Measurements from ENCODE around the gene HIVEP3.

HIVEP3 gene

DNA sequence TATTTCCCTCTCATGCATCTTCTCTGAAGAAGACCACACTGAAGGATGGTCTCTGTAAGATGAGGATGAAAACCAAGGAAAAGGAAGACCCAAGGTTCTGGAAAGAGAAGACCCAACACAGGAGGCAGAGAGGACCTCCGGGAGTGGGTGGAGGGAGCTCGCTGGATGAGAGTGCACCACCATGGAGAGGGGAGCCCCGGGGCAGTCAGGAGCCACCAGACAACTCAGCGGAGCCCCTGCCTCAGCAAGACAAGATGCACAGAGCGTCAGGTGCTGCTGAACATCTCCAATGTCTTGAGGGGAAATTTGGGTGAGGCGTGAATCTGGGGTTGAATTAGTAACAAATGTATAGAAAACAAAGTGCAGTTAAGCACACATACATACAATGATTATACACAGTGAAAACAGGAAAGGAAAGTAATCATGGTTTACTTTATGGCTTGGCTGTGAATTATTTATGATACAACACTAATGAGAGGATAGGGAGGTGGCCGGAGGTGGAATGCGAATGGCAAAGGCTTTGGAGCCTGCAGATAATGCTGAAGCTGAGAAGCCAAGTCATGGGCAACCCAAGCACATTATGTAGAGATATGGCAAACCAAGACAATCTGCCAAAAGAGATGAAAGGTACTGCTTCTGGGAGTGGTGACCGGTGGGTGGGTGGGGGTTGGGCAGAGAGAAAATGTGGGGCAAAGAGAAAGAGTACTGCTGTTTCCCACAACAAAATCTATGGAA is 353.8 kb downstream of the HIVEP3 start:
- no peaks in the 10 kb centered on the region for H3K9me2 ChIP-seq (replicated peaks; ENCODE audit: insufficient read depth, low read length)
- TF ChIP-seq, protein P1, sequence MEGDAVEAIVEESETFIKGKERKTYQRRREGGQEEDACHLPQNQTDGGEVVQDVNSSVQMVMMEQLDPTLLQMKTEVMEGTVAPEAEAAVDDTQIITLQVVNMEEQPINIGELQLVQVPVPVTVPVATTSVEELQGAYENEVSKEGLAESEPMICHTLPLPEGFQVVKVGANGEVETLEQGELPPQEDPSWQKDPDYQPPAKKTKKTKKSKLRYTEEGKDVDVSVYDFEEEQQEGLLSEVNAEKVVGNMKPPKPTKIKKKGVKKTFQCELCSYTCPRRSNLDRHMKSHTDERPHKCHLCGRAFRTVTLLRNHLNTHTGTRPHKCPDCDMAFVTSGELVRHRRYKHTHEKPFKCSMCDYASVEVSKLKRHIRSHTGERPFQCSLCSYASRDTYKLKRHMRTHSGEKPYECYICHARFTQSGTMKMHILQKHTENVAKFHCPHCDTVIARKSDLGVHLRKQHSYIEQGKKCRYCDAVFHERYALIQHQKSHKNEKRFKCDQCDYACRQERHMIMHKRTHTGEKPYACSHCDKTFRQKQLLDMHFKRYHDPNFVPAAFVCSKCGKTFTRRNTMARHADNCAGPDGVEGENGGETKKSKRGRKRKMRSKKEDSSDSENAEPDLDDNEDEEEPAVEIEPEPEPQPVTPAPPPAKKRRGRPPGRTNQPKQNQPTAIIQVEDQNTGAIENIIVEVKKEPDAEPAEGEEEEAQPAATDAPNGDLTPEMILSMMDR (IDR thresholded peaks at IDR 0.05; ENCODE audit: low read length) = no peak
- TF ChIP-seq EZH2 (optimal IDR thresholded peaks at IDR 0.05; ENCODE audit: low read depth, low read length) (no peak), EZH2phosphoT487 (IDR thresholded peaks at IDR 0.05; ENCODE audit: low read length) (no peak)
- H3K27ac ChIP-seq (ENCODE audit: low read length) = no peak overlapping the region
- no peaks in the 10 kb centered on the region for H3K79me2 ChIP-seq (ENCODE audit: low read length)
- no peak overlapping the region for H2AFZ ChIP-seq (ENCODE audit: low read length)
- H3K27me3 ChIP-seq (replicated peaks; ENCODE audit: insufficient read depth, low read length) = no peaks in the 10 kb centered on the region
- no peaks in the 10 kb centered on the region for H3F3A ChIP-seq (ENCODE audit: insufficient read depth, low read length)
- H3K4me3 ChIP-seq (ENCODE audit: low read length) = no peak overlapping the region
- no peaks in the 10 kb centered on the region for H3K36me3 ChIP-seq (replicated peaks; ENCODE audit: insufficient read depth, low read length)
- no peaks in the 10 kb centered on the region for H3K4me1 ChIP-seq (ENCODE audit: low read length)
- no peak overlapping the region for H3K4me2 ChIP-seq (ENCODE audit: low read depth, low read length)
- H4K20me1 ChIP-seq (ENCODE audit: insufficient read depth, low read length) = no peaks in the 10 kb centered on the region
- no peak for DNase-seq
- no peaks in the 10 kb centered on the region for H3K9me3 ChIP-seq (replicated peaks; ENCODE audit: insufficient read depth, low read length)
- H3K9ac ChIP-seq (ENCODE audit: low read length) = no peak overlapping the region

DNA sequence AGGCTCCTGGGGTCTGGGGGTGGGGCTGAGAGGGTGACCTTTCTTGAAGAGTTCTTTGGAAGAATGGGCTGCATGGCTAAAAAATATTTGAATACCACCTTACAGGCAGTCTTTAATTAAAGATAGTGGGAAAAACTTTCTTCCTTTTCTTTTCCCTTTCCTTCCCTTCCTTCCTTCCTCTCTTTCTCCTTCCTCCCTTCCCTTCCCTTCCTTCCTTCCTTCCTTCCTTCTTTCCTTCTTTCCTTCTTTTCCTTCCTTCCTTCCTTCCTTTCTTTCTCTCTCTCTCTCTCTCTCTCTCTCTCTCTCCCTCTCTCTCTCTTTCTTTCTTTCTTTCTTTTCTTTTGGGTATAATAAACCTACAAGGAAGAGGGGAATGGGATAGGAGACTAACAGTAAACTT is 356.4 kb downstream of the HIVEP3 start:
- H3K79me2 ChIP-seq (ENCODE audit: low read length) = no peaks in the 10 kb centered on the region
- no peaks in the 10 kb centered on the region for H3K36me3 ChIP-seq (replicated peaks; ENCODE audit: insufficient read depth, low read length)

GRCh38 chr1:41560931-41561330 is 357.8 kb downstream of the HIVEP3 start:
- Histone ChIP-seq H3K36me3 (replicated peaks; ENCODE audit: insufficient read depth, low read length) (no peaks in the 10 kb centered on the region), H3K4me2 (ENCODE audit: low read depth, low read length) (no peak overlapping the region), H3K27ac (ENCODE audit: low read length) (no peak overlapping the region), H3K4me1 (ENCODE audit: low read length) (no peaks in the 10 kb centered on the region), H3K9me3 (replicated peaks; ENCODE audit: insufficient read depth, low read length) (no peaks in the 10 kb centered on the region), H3K4me3 (ENCODE audit: low read length) (no peak overlapping the region), H3F3A (ENCODE audit: insufficient read depth, low read length) (no peaks in the 10 kb centered on the region), H3K79me2 (ENCODE audit: low read length) (no peaks in the 10 kb centered on the region), H3K27me3 (replicated peaks; ENCODE audit: insufficient read depth, low read length) (no peaks in the 10 kb centered on the region), H3K9me2 (replicated peaks; ENCODE audit: insufficient read depth, low read length) (no peaks in the 10 kb centered on the region), H3K9ac (ENCODE audit: low read length) (no peak overlapping the region), H2AFZ (ENCODE audit: low read length) (no peak overlapping the region), H4K20me1 (ENCODE audit: insufficient read depth, low read length) (no peaks in the 10 kb centered on the region)
- TF ChIP-seq EZH2phosphoT487 (IDR thresholded peaks at IDR 0.05; ENCODE audit: low read length) = no peak
- DNase-seq = no peak

More for the DNA sequence above, 356.4 kb downstream of the HIVEP3 start:
- no peaks in the 10 kb centered on the region for H3K27me3 ChIP-seq (replicated peaks; ENCODE audit: insufficient read depth, low read length)
- H2AFZ ChIP-seq (ENCODE audit: low read length) = no peak overlapping the region
- H3K9ac ChIP-seq (ENCODE audit: low read length) = no peak overlapping the region
- H3K27ac ChIP-seq (ENCODE audit: low read length) = no peak overlapping the region
- no peak for DNase-seq
- H3K4me2 ChIP-seq (ENCODE audit: low read depth, low read length) = no peak overlapping the region
- H3F3A ChIP-seq (ENCODE audit: insufficient read depth, low read length) = no peaks in the 10 kb centered on the region
- H3K4me1 ChIP-seq (ENCODE audit: low read length) = no peaks in the 10 kb centered on the region
- no peaks in the 10 kb centered on the region for H4K20me1 ChIP-seq (ENCODE audit: insufficient read depth, low read length)
- no peaks in the 10 kb centered on the region for H3K9me2 ChIP-seq (replicated peaks; ENCODE audit: insufficient read depth, low read length)
- no peaks in the 10 kb centered on the region for H3K9me3 ChIP-seq (replicated peaks; ENCODE audit: insufficient read depth, low read length)
- no peak overlapping the region for H3K4me3 ChIP-seq (ENCODE audit: low read length)
- TF ChIP-seq EZH2phosphoT487 (IDR thresholded peaks at IDR 0.05; ENCODE audit: low read length) = no peak

DNA sequence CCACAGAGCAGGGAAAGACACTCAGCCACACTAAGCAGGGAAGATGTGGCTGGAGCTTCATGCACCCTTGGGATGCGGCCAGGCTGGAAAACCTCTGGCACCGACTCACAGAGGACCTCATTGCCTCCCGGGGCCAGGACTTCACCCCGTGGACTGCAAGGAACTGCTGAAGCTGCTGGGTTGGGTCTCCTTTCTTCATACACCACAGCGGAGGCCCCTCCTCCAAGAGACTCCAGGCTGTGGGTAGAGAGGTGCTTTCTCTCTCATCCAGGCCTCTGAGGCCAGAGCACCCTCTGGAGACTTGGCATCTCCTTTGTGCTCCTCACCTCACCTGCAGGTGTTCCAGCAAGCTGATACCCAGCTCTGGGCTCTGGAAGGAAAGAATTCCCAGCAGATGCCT is 358.2 kb downstream of the HIVEP3 start:
- no peak for DNase-seq
- Histone ChIP-seq H3K36me3 (replicated peaks; ENCODE audit: insufficient read depth, low read length) (no peaks in the 10 kb centered on the region), H3K9me3 (replicated peaks; ENCODE audit: insufficient read depth, low read length) (no peaks in the 10 kb centered on the region), H3K79me2 (ENCODE audit: low read length) (no peaks in the 10 kb centered on the region), H3K9ac (ENCODE audit: low read length) (no peak overlapping the region), H3K4me3 (ENCODE audit: low read length) (no peak overlapping the region), H3K4me2 (ENCODE audit: low read depth, low read length) (no peak overlapping the region), H3K9me2 (replicated peaks; ENCODE audit: insufficient read depth, low read length) (no peaks in the 10 kb centered on the region), H2AFZ (ENCODE audit: low read length) (no peak overlapping the region), H3K27ac (ENCODE audit: low read length) (no peak overlapping the region), H3F3A (ENCODE audit: insufficient read depth, low read length) (no peaks in the 10 kb centered on the region), H3K4me1 (ENCODE audit: low read length) (no peaks in the 10 kb centered on the region), H3K27me3 (replicated peaks; ENCODE audit: insufficient read depth, low read length) (no peaks in the 10 kb centered on the region), H4K20me1 (ENCODE audit: insufficient read depth, low read length) (no peaks in the 10 kb centered on the region)
- TF ChIP-seq, protein P1 (IDR thresholded peaks at IDR 0.05; ENCODE audit: low read length) = no peak
- TF ChIP-seq EZH2phosphoT487 (IDR thresholded peaks at IDR 0.05; ENCODE audit: low read length) (no peak), EZH2 (optimal IDR thresholded peaks at IDR 0.05; ENCODE audit: low read depth, low read length) (no peak)
